ENCODE results near the gene IPO11.

DNA sequence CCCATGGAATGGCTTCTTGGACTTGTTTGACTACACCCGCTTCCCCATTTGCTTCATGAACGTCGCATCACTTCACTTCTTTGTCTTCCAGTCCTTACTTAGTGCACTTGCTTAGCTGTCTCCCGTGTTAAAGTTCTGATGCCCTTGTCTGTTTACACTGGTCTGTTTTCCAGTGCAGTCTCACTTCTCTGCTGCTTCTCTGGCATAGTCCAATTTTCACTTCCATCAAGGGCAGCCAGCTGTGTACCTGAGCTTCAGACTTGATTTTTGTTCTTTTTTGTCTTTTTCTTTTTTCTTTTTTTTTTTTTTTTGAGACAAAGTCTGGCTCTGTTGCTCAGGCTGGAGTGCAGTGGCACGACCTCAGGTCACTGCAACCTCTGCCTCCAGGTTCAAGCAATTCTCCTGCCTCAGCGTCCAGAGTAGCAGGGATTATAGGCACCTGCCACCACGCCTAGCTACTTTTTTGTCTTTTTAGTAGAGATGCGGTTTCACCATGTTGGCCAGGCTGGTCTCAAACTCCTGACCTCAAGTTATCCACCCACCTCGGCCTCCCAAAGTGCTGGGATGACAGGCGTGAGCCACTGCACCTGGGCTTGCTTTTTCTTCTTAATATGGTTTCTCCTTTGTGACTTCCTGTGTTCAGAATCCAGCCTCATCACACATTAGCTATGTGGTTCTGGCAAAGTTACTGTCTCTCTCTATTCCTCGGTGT is 241.5 kb downstream of the IPO11 start:
- TF ChIP-seq, protein P1, sequence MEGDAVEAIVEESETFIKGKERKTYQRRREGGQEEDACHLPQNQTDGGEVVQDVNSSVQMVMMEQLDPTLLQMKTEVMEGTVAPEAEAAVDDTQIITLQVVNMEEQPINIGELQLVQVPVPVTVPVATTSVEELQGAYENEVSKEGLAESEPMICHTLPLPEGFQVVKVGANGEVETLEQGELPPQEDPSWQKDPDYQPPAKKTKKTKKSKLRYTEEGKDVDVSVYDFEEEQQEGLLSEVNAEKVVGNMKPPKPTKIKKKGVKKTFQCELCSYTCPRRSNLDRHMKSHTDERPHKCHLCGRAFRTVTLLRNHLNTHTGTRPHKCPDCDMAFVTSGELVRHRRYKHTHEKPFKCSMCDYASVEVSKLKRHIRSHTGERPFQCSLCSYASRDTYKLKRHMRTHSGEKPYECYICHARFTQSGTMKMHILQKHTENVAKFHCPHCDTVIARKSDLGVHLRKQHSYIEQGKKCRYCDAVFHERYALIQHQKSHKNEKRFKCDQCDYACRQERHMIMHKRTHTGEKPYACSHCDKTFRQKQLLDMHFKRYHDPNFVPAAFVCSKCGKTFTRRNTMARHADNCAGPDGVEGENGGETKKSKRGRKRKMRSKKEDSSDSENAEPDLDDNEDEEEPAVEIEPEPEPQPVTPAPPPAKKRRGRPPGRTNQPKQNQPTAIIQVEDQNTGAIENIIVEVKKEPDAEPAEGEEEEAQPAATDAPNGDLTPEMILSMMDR (conservative IDR thresholded peaks at IDR 0.05 in 1 of 2, IDR thresholded peaks at IDR 0.05 in 1 of 2; ENCODE audit: extremely low read depth in 1 of 2, insufficient read depth in 1 of 2, low read depth in 1 of 2, low read length in 2 of 2) = no peak
- TF ChIP-seq EZH2 (IDR thresholded peaks at IDR 0.05; ENCODE audit: borderline replicate concordance, low read length) = no peak
